Measurements from ENCODE around the gene XCL2. TPM values are rescaled to one million over a fixed set of nuclear protein-coding genes. Genes with fewer than 3 reads are reported as not detected.
A peak's percentile ranks its signal among the peaks of the same experiment; 100 is the strongest.
"Not testable (repeated sequence)": the region's sequence is repeated elsewhere in the genome, so short reads cannot be mapped to it uniquely, and the experiment has no call there.

Gene XCL2
- total RNA-seq, 2 donors from 2014 or later, result not detected

- TF ChIP-seq CTCF (IDR thresholded peaks at IDR 0.05), result peak; percentile 19 to 20
- not testable (repeated sequence) for H3K4me1 ChIP-seq, H3K4me3 ChIP-seq
These were observed 2.1 kb upstream of the XCL2 start for GRCh38 chr1:168545678-168546552.

GRCh38 chr1:168542978-168543377 is 819 bp downstream of the XCL2 start:
- not testable (repeated sequence) for H3K36me3 ChIP-seq; H3K9me3 ChIP-seq; H3K4me1 ChIP-seq; H3K4me3 ChIP-seq; H3K27me3 ChIP-seq; H3K27ac ChIP-seq; DNase-seq (ENCODE audit: low spot score)

More at GRCh38 chr1:168545678-168546552, 2.1 kb upstream of the XCL2 start:
- DNase-seq (ENCODE audit: low spot score); H3K9me3 ChIP-seq; H3K27ac ChIP-seq; H3K27me3 ChIP-seq; H3K36me3 ChIP-seq: not testable (repeated sequence)

GRCh38 chr1:168540798-168541197 is 3.0 kb downstream of the XCL2 start:
- H3K4me1 ChIP-seq; DNase-seq (ENCODE audit: low spot score): not testable (repeated sequence)

GRCh38 chr1:168535536-168535935 is 8.3 kb downstream of the XCL2 start:
- TF ChIP-seq CTCF (IDR thresholded peaks at IDR 0.05), result no peak
- no peaks in the 10 kb centered on the region for H3K4me1 ChIP-seq
- H3K36me3 ChIP-seq, result no peaks in the 10 kb centered on the region
- no peaks in the 10 kb centered on the region for H3K9me3 ChIP-seq
- no peak overlapping the region for H3K4me3 ChIP-seq
- no peaks in the 10 kb centered on the region for H3K27me3 ChIP-seq
- no peak for DNase-seq (ENCODE audit: low spot score)
- H3K27ac ChIP-seq, result no peak overlapping the region

More at GRCh38 chr1:168540798-168541197, 3.0 kb downstream of the XCL2 start:
- H3K27me3 ChIP-seq, H3K27ac ChIP-seq, H3K36me3 ChIP-seq, H3K9me3 ChIP-seq, H3K4me3 ChIP-seq: not testable (repeated sequence)

- Histone ChIP-seq H3K9me3 (no peaks in the 10 kb centered on the region), H3K4me3 (no peak overlapping the region), H3K36me3 (no peaks in the 10 kb centered on the region), H3K4me1 (no peaks in the 10 kb centered on the region), H3K27me3 (no peaks in the 10 kb centered on the region), H3K27ac (no peak overlapping the region)
- no peak for TF ChIP-seq CTCF (IDR thresholded peaks at IDR 0.05)
- DNase-seq (ENCODE audit: low spot score), result no peak
These were observed 12.0 kb downstream of the XCL2 start for GRCh38 chr1:168531615-168532345.

GRCh38 chr1:168529518-168529917 is 14.3 kb downstream of the XCL2 start:
- H3K4me3 ChIP-seq, result no peak overlapping the region
- no peaks in the 10 kb centered on the region for H3K36me3 ChIP-seq
- no peaks in the 10 kb centered on the region for H3K27me3 ChIP-seq
- DNase-seq (ENCODE audit: low spot score), result no peak
- no peaks in the 10 kb centered on the region for H3K4me1 ChIP-seq
- no peak overlapping the region for H3K27ac ChIP-seq
- no peaks in the 10 kb centered on the region for H3K9me3 ChIP-seq
- TF ChIP-seq CTCF (IDR thresholded peaks at IDR 0.05), result no peak

Data from right atrium auricular region (tissue), 2 donors.